K562 (cell line): ENCODE measurements around the gene C12orf60. TPM values are rescaled to one million over a fixed set of nuclear protein-coding genes. Genes with fewer than 3 reads are reported as not detected.

Source experiments
- ARNT ChIP-seq, 2 experiments: fragments of 450-650 bp; IDR thresholded peaks; 2 replicates each; pipeline ENCODE4 v1.6.1; 2016; ENCODE audit warnings: mild to moderate bottlenecking in 1 of 2
- BRD9 ChIP-seq: fragments of 450-650 bp; IDR thresholded peaks from 2 replicates; pipeline ENCODE4 v1.6.1; 2018; ENCODE audit warnings: low read depth; ENCODE audit not compliant: partially characterized antibody
- CBFA2T2 ChIP-seq: fragments of 450-650 bp; conservative IDR thresholded peaks from 2 replicates; pipeline ENCODE4 v1.6.1; 2017; ENCODE audit warnings: mild to moderate bottlenecking
- CBX3 ChIP-seq, 2 experiments: IDR thresholded peaks; 1 replicate in 1 of 2; 2 replicates in 1 of 2; pipeline ENCODE4 v1.6.1; 2012; ENCODE audit warnings: inconsistent platforms in 2 of 2, low read length in 2 of 2, borderline replicate concordance in 1 of 2, control low read depth in 1 of 2
- CTCFL ChIP-seq: IDR thresholded peaks from 2 replicates; pipeline ENCODE4 v1.6.1; 2011; ENCODE audit warnings: borderline replicate concordance, low read depth, mild to moderate bottlenecking, moderate library complexity, low read length; ENCODE audit not compliant: insufficient read depth, poor library complexity, severe bottlenecking
- EHMT2 ChIP-seq: fragments of 450-650 bp; IDR thresholded peaks from 2 replicates; pipeline ENCODE4 v1.6.1; 2018; ENCODE audit warnings: antibody characterized with exemption
- HLTF ChIP-seq: fragments of 450-650 bp; IDR thresholded peaks from 2 replicates; pipeline ENCODE4 v1.6.1; 2016
- IRF9 ChIP-seq: fragments of 450-650 bp; IDR thresholded peaks from 2 replicates; pipeline ENCODE4 v1.6.1; 2016; ENCODE audit warnings: missing biosample characterization, missing genetic modification characterization
- KLF6 ChIP-seq: fragments of 250-450 bp; sonication (Bioruptor Pico); IDR thresholded peaks from 2 replicates; pipeline ENCODE4 v1.4.0; 2020; ENCODE audit warnings: mild to moderate bottlenecking, moderate library complexity, borderline replicate concordance
- MIER1 ChIP-seq: fragments of 450-650 bp; IDR thresholded peaks from 2 replicates; pipeline ENCODE4 v1.6.1; 2016; ENCODE audit warnings: antibody characterized with exemption, mild to moderate bottlenecking, low read depth
- MLX ChIP-seq, 2 experiments: fragments of 450-650 bp in 1 of 2; sonication (generic) in 1 of 2; formaldehyde crosslinking; conservative IDR thresholded peaks; 2 replicates each; pipeline versions ENCODE4 v1.4.0 to v1.8.1; 2020 to 2022; ENCODE audit warnings: mild to moderate bottlenecking in 1 of 2, missing genetic modification reagents in 1 of 2
- MYC ChIP-seq, 2 experiments: fragments of 250-450 bp in 1 of 2; sonication (Bioruptor Pico) in 1 of 2; IDR thresholded peaks; 2 replicates each; pipeline versions ENCODE4 v1.5.1 to v1.6.1; 2012 to 2021; ENCODE audit warnings: low read depth in 2 of 2, borderline replicate concordance in 1 of 2, improper control_type of control experiment in 1 of 2, low read length in 1 of 2, mild to moderate bottlenecking in 1 of 2, moderate library complexity in 1 of 2
- PKNOX1 ChIP-seq: fragments of 450-650 bp; IDR thresholded peaks from 2 replicates; pipeline ENCODE4 v1.6.1; 2016
- RB1 ChIP-seq: fragments of 450-650 bp; IDR thresholded peaks from 2 replicates; pipeline ENCODE4 v1.6.1; 2017; ENCODE audit warnings: low read depth, mild to moderate bottlenecking
- TCF7L2 ChIP-seq: fragments of 150-350 bp; IDR thresholded peaks from 2 replicates; pipeline ENCODE4 v1.6.1; 2016; ENCODE audit warnings: low read depth, mild to moderate bottlenecking, low read length, moderate library complexity
- TEAD4 ChIP-seq, 2 experiments: sonication (generic) in 1 of 2; formaldehyde crosslinking in 1 of 2; IDR thresholded peaks; 2 replicates each; pipeline versions ENCODE4 v1.6.1 to v1.8.0; 2012 to 2022; ENCODE audit warnings: borderline replicate concordance in 1 of 2, inconsistent platforms in 1 of 2, low read length in 1 of 2, mild to moderate bottlenecking in 1 of 2, missing genetic modification reagents in 1 of 2
- ZNF766 ChIP-seq: fragments of 200-800 bp; sonication (Bioruptor generic); conservative IDR thresholded peaks from 2 replicates; pipeline ENCODE4 v1.6.1; 2016; ENCODE audit warnings: missing genetic modification characterization, missing compliant biosample characterization
- polyA plus RNA-seq, 8 experiments: library from polyadenylated mRNA; depleted of rRNA in 4 of 8; stranded (reverse) in 5 of 8; unstranded in 3 of 8; fragments of >200 nt; fragmentation: Nextera tagmentation in 2 of 8; fragmentation: Illumina TruSeq in 1 of 8; extraction: Ambion mirVana in 2 of 8; extraction: Trizol in 1 of 8; gene quantifications; 2 replicates each; pipeline versions ENCODE4 v1.2.1 to v1.2.3, GENCODE V29; 2011 to 2014; ENCODE audit warnings: inconsistent platforms in 1 of 8, missing spikeins in 1 of 8
- total RNA-seq, 7 experiments: library from RNA; depleted of rRNA in 6 of 7; stranded (reverse); fragments of >200 nt in 6 of 7; fragmentation: Illumina TruSeq in 2 of 7; extraction: Trizol in 2 of 7; gene quantifications; 2 replicates each; pipeline versions ENCODE4 v1.2.1 to v1.2.3, GENCODE V29; 2011 to 2021; ENCODE audit warnings: low replicate concordance in 1 of 7
- TF ChIP-seq, protein P1 (sequence below): sonication (generic); formaldehyde crosslinking; IDR thresholded peaks from 2 replicates; pipeline ENCODE4 v1.8.0; 2022; ENCODE audit warnings: missing genetic modification reagents, mild to moderate bottlenecking, borderline replicate concordance

C12orf60 gene
- total and polyA plus RNA-seq, 9 of the 15 experiments (the other 6 are each of a cell fraction or from before 2014, with no cell fraction given), result 0.41 to 4.4 (median 2.5) TPM

- TF ChIP-seq TEAD4 (IDR thresholded peaks at IDR 0.05; ENCODE audit: low read length) (peak; percentile 80), TEAD4 (CRISPR knock-in tag; IDR thresholded peaks at IDR 0.05; ENCODE audit: borderline replicate concordance) (no peak), EHMT2 (0 out of 2 replicates have a peak, but pooled peaks have one; percentile 15), PKNOX1 (peak; percentile 42), MYC (IDR thresholded peaks at IDR 0.05; ENCODE audit: low read depth, low read length) (0 out of 2 replicates have a peak, but pooled peaks have one; percentile 14), MYC (CRISPR knock-in tag; IDR thresholded peaks at IDR 0.05; ENCODE audit: borderline replicate concordance, low read depth) (no peak), KLF6 (CRISPR knock-in tag) (no peak), HLTF (no peak), CTCFL (no peak), IRF9 (tag) (no peak), BRD9 (no peak), CBX3 (IDR thresholded peaks at IDR 0.05; ENCODE audit: borderline replicate concordance in 1 of 2, low read length in 2 of 2) (no peak), TCF7L2 (no peak), RB1 (no peak), ZNF766 (CRISPR knock-in tag) (0 out of 2 replicates have a peak, but pooled peaks have one; percentile 38), ARNT (IDR thresholded peaks at IDR 0.05) (no peak), MLX (CRISPR knock-in tag; conservative IDR thresholded peaks at IDR 0.05) (no peak), MIER1 (peak; percentile 40; the same call in 1 of the 2 replicates), CBFA2T2 (peak; percentile 76)
- TF ChIP-seq, protein P1, sequence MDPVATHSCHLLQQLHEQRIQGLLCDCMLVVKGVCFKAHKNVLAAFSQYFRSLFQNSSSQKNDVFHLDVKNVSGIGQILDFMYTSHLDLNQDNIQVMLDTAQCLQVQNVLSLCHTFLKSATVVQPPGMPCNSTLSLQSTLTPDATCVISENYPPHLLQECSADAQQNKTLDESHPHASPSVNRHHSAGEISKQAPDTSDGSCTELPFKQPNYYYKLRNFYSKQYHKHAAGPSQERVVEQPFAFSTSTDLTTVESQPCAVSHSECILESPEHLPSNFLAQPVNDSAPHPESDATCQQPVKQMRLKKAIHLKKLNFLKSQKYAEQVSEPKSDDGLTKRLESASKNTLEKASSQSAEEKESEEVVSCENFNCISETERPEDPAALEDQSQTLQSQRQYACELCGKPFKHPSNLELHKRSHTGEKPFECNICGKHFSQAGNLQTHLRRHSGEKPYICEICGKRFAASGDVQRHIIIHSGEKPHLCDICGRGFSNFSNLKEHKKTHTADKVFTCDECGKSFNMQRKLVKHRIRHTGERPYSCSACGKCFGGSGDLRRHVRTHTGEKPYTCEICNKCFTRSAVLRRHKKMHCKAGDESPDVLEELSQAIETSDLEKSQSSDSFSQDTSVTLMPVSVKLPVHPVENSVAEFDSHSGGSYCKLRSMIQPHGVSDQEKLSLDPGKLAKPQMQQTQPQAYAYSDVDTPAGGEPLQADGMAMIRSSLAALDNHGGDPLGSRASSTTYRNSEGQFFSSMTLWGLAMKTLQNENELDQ (CRISPR knock-in tag), result no peak
Observed at GRCh38 chr12:14843425-14843887, 40.0 kb downstream of the C12orf60 start, which contains the start of gene ART4 (continued).
